Subcutaneous adipose tissue (tissue), 4 donors: ENCODE data around the gene DAAM1. TPM values are rescaled to one million over a fixed set of nuclear protein-coding genes. Genes with fewer than 3 reads are reported as not detected.

Experiments
- CTCF ChIP-seq: fragments of 450-650 bp; IDR thresholded peaks from one replicate; pipeline ENCODE4 v1.5.1; 2016; ENCODE audit warnings: low read depth, mild to moderate bottlenecking, control low read depth, antibody characterized with exemption, moderate library complexity
- total RNA-seq, 4 donors: library from RNA; depleted of rRNA; stranded (reverse); fragments of >200 nt; gene quantifications; one replicate each; pipeline ENCODE4 v1.1.0, GENCODE V29; 2016

Gene DAAM1
- total RNA-seq, 4 donors from 2014 or later = 42.3 to 98.0 (median 59.0) TPM

DNA sequence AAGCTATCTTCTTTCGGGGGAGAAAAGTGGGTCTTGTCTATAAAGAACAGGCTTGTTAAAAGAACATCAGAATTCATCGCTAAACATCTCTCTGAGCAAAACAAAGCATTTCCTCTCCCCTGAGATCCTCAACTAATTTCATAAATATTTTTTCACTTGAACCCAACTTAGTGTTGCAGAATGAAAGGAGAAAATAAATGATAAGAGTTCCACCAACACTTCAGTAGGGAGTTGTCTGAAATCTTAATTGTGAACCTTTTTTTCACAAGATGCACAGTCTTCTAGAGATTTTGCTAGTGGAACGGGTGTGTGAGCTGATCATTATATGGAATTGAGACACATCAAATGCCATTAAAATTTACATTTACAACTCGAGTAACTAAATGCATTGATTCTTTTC is 1.3 kb upstream of the DAAM1 start:
- TF ChIP-seq CTCF = no peak

- TF ChIP-seq CTCF = no peak
Observed at GRCh38 chr14:59187802-59188460, 536 bp upstream of the DAAM1 start.

DNA sequence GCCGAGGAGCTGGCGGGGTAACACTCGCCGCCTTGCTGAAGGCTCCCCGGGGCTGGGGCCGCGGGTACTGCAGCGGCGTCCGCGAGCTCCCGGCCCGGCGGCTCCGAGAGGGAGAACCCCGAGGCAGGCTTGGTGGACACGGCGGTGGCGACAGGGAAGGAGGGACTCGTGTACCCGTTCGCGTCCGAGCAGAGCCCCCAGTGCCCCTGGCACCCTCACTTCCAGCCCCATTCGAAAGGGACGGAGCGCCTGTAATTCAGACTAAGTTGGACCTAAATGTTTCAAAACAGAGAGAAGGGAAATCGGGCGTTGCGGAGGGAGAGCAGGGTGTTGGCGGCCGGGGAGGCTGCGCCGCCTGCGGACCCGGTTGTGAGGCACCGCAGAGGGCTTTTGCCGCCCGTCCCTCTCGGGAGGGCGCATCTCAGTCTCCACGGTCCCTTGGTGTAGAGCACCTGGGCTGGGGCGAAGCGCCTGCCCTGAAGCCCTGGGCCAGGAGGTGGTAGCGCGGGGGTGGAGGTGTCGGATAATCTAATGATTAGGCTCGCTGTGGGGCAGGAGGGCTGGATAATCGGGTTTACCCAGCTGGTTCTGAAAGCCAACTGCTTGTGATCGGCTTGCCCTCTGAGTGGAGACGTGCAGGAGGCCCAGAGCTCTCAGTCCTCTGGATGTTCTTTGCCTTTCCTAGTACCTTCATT is 771 bp downstream of the DAAM1 start:
- no peak for TF ChIP-seq CTCF

DNA sequence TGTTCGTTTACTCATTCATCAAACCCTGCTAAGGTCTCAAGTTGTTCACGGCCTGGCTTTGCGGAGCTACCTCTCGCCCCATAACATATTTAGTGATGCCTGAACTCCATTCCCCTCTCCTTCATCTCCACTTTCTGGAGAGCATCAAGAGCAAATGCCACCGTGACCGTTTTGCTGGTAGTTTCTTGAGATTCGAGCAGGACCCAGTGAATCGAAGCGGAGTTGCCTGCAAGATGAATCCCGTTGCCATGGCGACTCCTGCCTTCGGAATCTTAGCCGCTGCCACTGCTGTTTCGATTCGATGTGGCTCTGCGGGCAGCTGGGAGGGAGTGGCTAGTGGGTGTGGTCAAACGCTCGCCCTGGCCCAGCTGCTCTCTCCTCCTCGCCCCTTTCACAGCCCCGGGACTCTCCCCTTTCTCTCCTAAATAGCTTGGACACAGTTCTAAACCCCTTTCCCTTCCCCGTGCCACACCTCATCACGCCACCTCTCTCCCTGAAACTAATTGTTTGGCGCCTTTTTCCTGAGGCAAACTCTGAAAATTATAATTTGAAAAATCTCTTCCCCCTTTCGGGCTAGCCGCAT is 1.4 kb downstream of the DAAM1 start:
- no peak for TF ChIP-seq CTCF

GRCh38 chr14:59190372-59190771 is 1.9 kb downstream of the DAAM1 start:
- no peak for TF ChIP-seq CTCF

GRCh38 chr14:59195912-59196311 is 7.4 kb downstream of the DAAM1 start:
- no peak for TF ChIP-seq CTCF

DNA sequence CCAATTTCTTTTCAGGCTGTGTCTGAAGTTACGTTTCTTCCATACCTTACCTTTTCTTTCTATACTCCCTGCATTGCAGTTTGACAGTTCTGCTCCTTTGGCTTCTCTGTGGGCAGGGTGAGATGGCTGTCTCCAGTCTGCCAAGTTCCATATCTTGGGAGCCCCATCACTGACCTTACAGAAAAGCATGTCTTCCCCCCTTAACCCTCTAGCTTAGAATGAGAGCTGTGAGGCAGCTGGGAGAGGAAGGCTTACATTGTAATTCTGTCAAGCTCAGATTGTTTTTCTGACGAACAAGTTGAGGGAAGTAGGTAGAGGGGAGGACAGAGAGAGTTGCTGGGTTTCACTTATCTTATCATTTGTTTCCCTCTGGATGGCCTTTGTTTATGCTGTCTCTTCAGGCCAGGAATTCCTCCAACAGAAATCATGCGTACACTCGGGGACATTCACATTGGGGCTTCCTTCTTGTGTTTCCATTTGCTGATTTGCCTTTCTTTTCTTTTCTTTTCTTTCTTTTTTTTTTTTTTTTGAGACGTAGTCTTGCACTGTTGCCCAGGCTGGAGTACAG is 9.3 kb downstream of the DAAM1 start:
- TF ChIP-seq CTCF = no peak
